ENCODE data around the gene NCLN.

Gene NCLN

GRCh38 chr19:3163230-3163886 lies 22.4 kb upstream of the NCLN start:
- H3K4me2 ChIP-seq (ENCODE audit: low read length): no peak overlapping the region
- no peaks in the 10 kb centered on the region for H3K27me3 ChIP-seq (ENCODE audit: insufficient read depth, low read length)
- TF ChIP-seq EZH2 (IDR thresholded peaks at IDR 0.05; ENCODE audit: borderline replicate concordance, low read length): no peak
- TF ChIP-seq CTCF (IDR thresholded peaks at IDR 0.05; ENCODE audit: low read length): peak; percentile 82
- H3K4me1 ChIP-seq (ENCODE audit: insufficient read depth, low read length, severe bottlenecking): no peaks in the 10 kb centered on the region
- no peaks in the 10 kb centered on the region for H3K9me3 ChIP-seq (ENCODE audit: low read length)
- no peak overlapping the region for H2AFZ ChIP-seq (ENCODE audit: low read length)
- H3K36me3 ChIP-seq (ENCODE audit: insufficient read depth, low read length): no peaks in the 10 kb centered on the region
- no peaks in the 10 kb centered on the region for H3K79me2 ChIP-seq (ENCODE audit: insufficient read depth, low read length)
- H3K9ac ChIP-seq (ENCODE audit: low read length): no peak overlapping the region
- no peaks in the 10 kb centered on the region for H4K20me1 ChIP-seq (ENCODE audit: insufficient read depth, low read length)
- no peaks in the 10 kb centered on the region for H3F3A ChIP-seq (ENCODE audit: insufficient read depth, low read length)
- H3K4me3 ChIP-seq (ENCODE audit: low read depth, low read length, poor library complexity, severe bottlenecking): no peak overlapping the region
- no peaks in the 10 kb centered on the region for H3K9me2 ChIP-seq (ENCODE audit: low read depth, low read length)
- no peak overlapping the region for H3K27ac ChIP-seq (ENCODE audit: low read depth, low read length, poor library complexity, severe bottlenecking)

GRCh38 chr19:3163943-3164342 lies 21.8 kb upstream of the NCLN start:
- Histone ChIP-seq H3K36me3 (ENCODE audit: insufficient read depth, low read length) (no peaks in the 10 kb centered on the region), H3K79me2 (ENCODE audit: insufficient read depth, low read length) (no peaks in the 10 kb centered on the region), H3K27ac (ENCODE audit: low read depth, low read length, poor library complexity, severe bottlenecking) (no peak overlapping the region), H3K4me3 (ENCODE audit: low read depth, low read length, poor library complexity, severe bottlenecking) (no peak overlapping the region), H3K27me3 (ENCODE audit: insufficient read depth, low read length) (no peaks in the 10 kb centered on the region), H2AFZ (ENCODE audit: low read length) (no peak overlapping the region), H3K9me3 (ENCODE audit: low read length) (no peaks in the 10 kb centered on the region), H3F3A (ENCODE audit: insufficient read depth, low read length) (no peaks in the 10 kb centered on the region), H3K9me2 (ENCODE audit: low read depth, low read length) (no peaks in the 10 kb centered on the region), H3K4me2 (ENCODE audit: low read length) (no peak overlapping the region), H4K20me1 (ENCODE audit: insufficient read depth, low read length) (no peaks in the 10 kb centered on the region), H3K9ac (ENCODE audit: low read length) (no peak overlapping the region), H3K4me1 (ENCODE audit: insufficient read depth, low read length, severe bottlenecking) (no peaks in the 10 kb centered on the region)
- TF ChIP-seq CTCF (IDR thresholded peaks at IDR 0.05; ENCODE audit: low read length) (no peak), EZH2 (IDR thresholded peaks at IDR 0.05; ENCODE audit: borderline replicate concordance, low read length) (no peak)

- no peaks in the 10 kb centered on the region for H3K79me2 ChIP-seq (ENCODE audit: insufficient read depth, low read length)
- no peaks in the 10 kb centered on the region for H3F3A ChIP-seq (ENCODE audit: insufficient read depth, low read length)
- no peaks in the 10 kb centered on the region for H4K20me1 ChIP-seq (ENCODE audit: insufficient read depth, low read length)
- H3K9me2 ChIP-seq (ENCODE audit: low read depth, low read length): no peaks in the 10 kb centered on the region
- no peak overlapping the region for H2AFZ ChIP-seq (ENCODE audit: low read length)
- H3K9ac ChIP-seq (ENCODE audit: low read length): no peak overlapping the region
- no peak overlapping the region for H3K4me3 ChIP-seq (ENCODE audit: low read depth, low read length, poor library complexity, severe bottlenecking)
- no peak overlapping the region for H3K27ac ChIP-seq (ENCODE audit: low read depth, low read length, poor library complexity, severe bottlenecking)
- H3K27me3 ChIP-seq (ENCODE audit: insufficient read depth, low read length): no peaks in the 10 kb centered on the region; the same call in 1 of the 2 replicates
- H3K9me3 ChIP-seq (ENCODE audit: low read length): no peaks in the 10 kb centered on the region
- no peaks in the 10 kb centered on the region for H3K4me1 ChIP-seq (ENCODE audit: insufficient read depth, low read length, severe bottlenecking)
- H3K36me3 ChIP-seq (ENCODE audit: insufficient read depth, low read length): no peaks in the 10 kb centered on the region
- TF ChIP-seq CTCF (IDR thresholded peaks at IDR 0.05; ENCODE audit: low read length) (no peak), EZH2 (IDR thresholded peaks at IDR 0.05; ENCODE audit: borderline replicate concordance, low read length) (no peak)
- H3K4me2 ChIP-seq (ENCODE audit: low read length): no peak overlapping the region
Observed at GRCh38 chr19:3167533-3168272, 18.0 kb upstream of the NCLN start.
